Fibroblast of the conjunctiva (primary cell): ENCODE results near the gene CHGA.
A peak's percentile ranks its signal among the peaks of the same experiment; 100 is the strongest.

Experiments
- DNase-seq: peaks from one replicate; pipeline ENCODE4 v3.0.0-alpha.2; 2010; ENCODE audit warnings: low read depth

CHGA gene

GRCh38 chr14:92922883-92923743, at the start of gene CHGA:
CHGA (plus strand) TSS chr14:92923150; CDS start chr14:92923360, 210 bp downstream.
- no peak for DNase-seq

GRCh38 chr14:92874962-92875661, 47.8 kb upstream of the CHGA start:
- DNase-seq = no peak

GRCh38 chr14:92877757-92878431, 45.1 kb upstream of the CHGA start:
- DNase-seq = no peak

GRCh38 chr14:92880351-92880750, 42.6 kb upstream of the CHGA start:
- no peak for DNase-seq

GRCh38 chr14:92880851-92881250, 42.1 kb upstream of the CHGA start:
- DNase-seq = peak; percentile 6

GRCh38 chr14:92883066-92883465, 39.9 kb upstream of the CHGA start:
- no peak for DNase-seq

- no peak for DNase-seq
These were observed 38.5 kb upstream of the CHGA start for GRCh38 chr14:92884410-92884809.

- no peak for DNase-seq
These were observed 37.5 kb upstream of the CHGA start for GRCh38 chr14:92885279-92886061.

GRCh38 chr14:92886337-92886736, 36.6 kb upstream of the CHGA start:
- no peak for DNase-seq

GRCh38 chr14:92887157-92887556, 35.8 kb upstream of the CHGA start:
- no peak for DNase-seq

- DNase-seq = no peak
These were observed 34.1 kb upstream of the CHGA start for GRCh38 chr14:92888896-92889295.

- DNase-seq = no peak
These were observed 31.9 kb upstream of the CHGA start for GRCh38 chr14:92890830-92891588.

- DNase-seq = no peak
These were observed 30.4 kb upstream of the CHGA start for GRCh38 chr14:92892589-92892988.

- DNase-seq = no peak
These were observed 27.5 kb upstream of the CHGA start for GRCh38 chr14:92895352-92895878.

- no peak for DNase-seq
These were observed 24.9 kb upstream of the CHGA start for GRCh38 chr14:92897922-92898565.

- no peak for DNase-seq
These were observed 24.3 kb upstream of the CHGA start for GRCh38 chr14:92898566-92899131.

- no peak for DNase-seq
These were observed 22.3 kb upstream of the CHGA start for GRCh38 chr14:92900660-92901059.

GRCh38 chr14:92902191-92902590, 20.8 kb upstream of the CHGA start:
- DNase-seq = no peak

GRCh38 chr14:92902726-92903125, 20.2 kb upstream of the CHGA start:
- no peak for DNase-seq

GRCh38 chr14:92903359-92903758, 19.6 kb upstream of the CHGA start:
- no peak for DNase-seq
